NCI-H774 (cell line): ENCODE results near the gene PAM16.
A peak's percentile ranks its signal among the peaks of the same experiment; 100 is the strongest.

Experiments used
- DNase-seq: peaks from one replicate; lab custom pipeline; 2025; lab: John Stamatoyannopoulos, UW

PAM16 gene

GRCh38 chr16:4319454-4320421 is 31.4 kb downstream of the PAM16 start:
- no peak for DNase-seq

- DNase-seq: no peak
These were observed 32.2 kb downstream of the PAM16 start for GRCh38 chr16:4318967-4319366.

- no peak for DNase-seq
These were observed 32.6 kb downstream of the PAM16 start for GRCh38 chr16:4318451-4318910.

- no peak for DNase-seq
These were observed 33.3 kb downstream of the PAM16 start for GRCh38 chr16:4317532-4318450.

- peak; percentile 60 for DNase-seq
These were observed 34.1 kb downstream of the PAM16 start for GRCh38 chr16:4316864-4317531.

- no peak for DNase-seq
These were observed 34.8 kb downstream of the PAM16 start for GRCh38 chr16:4316108-4316863.

- DNase-seq: peak; percentile 70
These were observed 35.7 kb downstream of the PAM16 start, which contains the start of gene GLIS2 for GRCh38 chr16:4315186-4316107. Gene GLIS2, plus strand, starts transcription at chr16:4316067. Its CDS starts 16,214 bp downstream, at chr16:4332281.

- DNase-seq: peak; percentile 4
These were observed 36.5 kb downstream of the PAM16 start for GRCh38 chr16:4314532-4315185.

GRCh38 chr16:4313563-4314531 is 37.3 kb downstream of the PAM16 start:
- DNase-seq: peak; percentile 34

- DNase-seq: peak; percentile 23
These were observed 41.3 kb downstream of the PAM16 start for GRCh38 chr16:4309833-4310266.

GRCh38 chr16:4309102-4309832 is 41.9 kb downstream of the PAM16 start:
- no peak for DNase-seq

- peak; percentile 93 for DNase-seq
These were observed 43.7 kb downstream of the PAM16 start for GRCh38 chr16:4307215-4308037.

GRCh38 chr16:4306470-4307214 is 44.5 kb downstream of the PAM16 start:
- DNase-seq: no peak

- no peak for DNase-seq
These were observed 47.1 kb downstream of the PAM16 start for GRCh38 chr16:4303973-4304372.

GRCh38 chr16:4301968-4302367 is 49.2 kb downstream of the PAM16 start:
- no peak for DNase-seq

GRCh38 chr16:4301177-4301576 is 49.9 kb downstream of the PAM16 start:
- DNase-seq: no peak
